ENCODE measurements around the gene INF2.

DNA sequence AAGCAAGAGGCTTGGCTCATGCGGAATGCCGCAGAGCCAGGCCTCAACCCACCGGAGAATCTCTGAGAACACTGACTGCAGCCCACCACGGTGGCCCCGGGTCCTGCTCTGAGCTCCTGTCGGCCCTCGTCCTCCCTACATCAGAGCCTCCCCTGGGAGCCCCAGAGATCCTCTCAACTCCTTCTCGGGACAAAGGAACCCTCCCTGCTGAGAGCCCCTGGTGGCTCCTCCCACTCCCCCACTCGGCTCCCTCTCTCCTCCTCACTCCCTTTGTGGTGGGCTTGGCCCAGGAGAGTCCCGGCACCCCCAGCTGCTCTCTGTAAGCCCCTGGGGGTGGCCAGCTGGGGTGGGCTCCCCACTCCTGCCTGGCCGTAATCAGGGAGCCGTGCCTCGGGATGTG is 11.1 kb upstream of the INF2 start:
- TF ChIP-seq, protein P1, sequence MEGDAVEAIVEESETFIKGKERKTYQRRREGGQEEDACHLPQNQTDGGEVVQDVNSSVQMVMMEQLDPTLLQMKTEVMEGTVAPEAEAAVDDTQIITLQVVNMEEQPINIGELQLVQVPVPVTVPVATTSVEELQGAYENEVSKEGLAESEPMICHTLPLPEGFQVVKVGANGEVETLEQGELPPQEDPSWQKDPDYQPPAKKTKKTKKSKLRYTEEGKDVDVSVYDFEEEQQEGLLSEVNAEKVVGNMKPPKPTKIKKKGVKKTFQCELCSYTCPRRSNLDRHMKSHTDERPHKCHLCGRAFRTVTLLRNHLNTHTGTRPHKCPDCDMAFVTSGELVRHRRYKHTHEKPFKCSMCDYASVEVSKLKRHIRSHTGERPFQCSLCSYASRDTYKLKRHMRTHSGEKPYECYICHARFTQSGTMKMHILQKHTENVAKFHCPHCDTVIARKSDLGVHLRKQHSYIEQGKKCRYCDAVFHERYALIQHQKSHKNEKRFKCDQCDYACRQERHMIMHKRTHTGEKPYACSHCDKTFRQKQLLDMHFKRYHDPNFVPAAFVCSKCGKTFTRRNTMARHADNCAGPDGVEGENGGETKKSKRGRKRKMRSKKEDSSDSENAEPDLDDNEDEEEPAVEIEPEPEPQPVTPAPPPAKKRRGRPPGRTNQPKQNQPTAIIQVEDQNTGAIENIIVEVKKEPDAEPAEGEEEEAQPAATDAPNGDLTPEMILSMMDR (IDR thresholded peaks at IDR 0.05), result no peak
- TF ChIP-seq POLR2A (IDR thresholded peaks at IDR 0.05), result no peak

All from upper lobe of left lung (tissue), 4 donors.